K562 (cell line): Measurements from ENCODE around the gene PHETA2. TPM values are rescaled to one million over a fixed set of nuclear protein-coding genes. Genes with fewer than 3 reads are reported as not detected.

ENCODE experiments used
- ATAC-seq: fragments of 200-7000 bp; cut with Tn5 transposase; 3 replicates; pipeline ENCODE4 v1.9.1; 2020; ENCODE audit warnings: moderate library complexity
- BruUV-seq: library from RNA; stranded (reverse); fragments of 400-500 nt; replicated peaks from 2 replicates; lab custom pipeline; 2021; lab: Mats Ljungman, UMichigan
- CTCF ChIA-PET: fragments of 300-600 bp; formaldehyde crosslinking; extraction: SDS; loops from one replicate; lab custom pipeline; 2021; ENCODE audit warnings: low intra/inter-chr PET ratio; lab: Yijun Ruan, JAX
- POLR2A ChIA-PET: fragments of 300-600, 350-650 bp; sonication (Branson Sonifier 250); formaldehyde crosslinking; extraction: SDS; loops from one replicate; lab custom pipeline; 2021; ENCODE audit warnings: antibody characterized with exemption, inconsistent platforms; lab: Yijun Ruan, JAX
- DNase-seq, 4 experiments: peaks; one replicate each; pipeline versions ENCODE4 v3.0.0 to v3.0.0-alpha.2; 2011 to 2018; ENCODE audit warnings: low spot score in 3 of 4, mixed read lengths in 3 of 4; ENCODE audit errors: extremely low read depth in 1 of 4
- FAIRE-seq: peaks from 2 replicates; lab custom pipeline; 2011; peaks lifted over from hg19 to GRCh38; lab: Jason Lieb, UNC
- H2AFZ ChIP-seq: 2 replicates; pipeline ENCODE4 v1.6.0; 2011; ENCODE audit warnings: low read depth, low read length, control low read depth, inconsistent platforms
- H3K27ac ChIP-seq: fragments of 200-600 bp; 3 replicates; pipeline ENCODE4 v1.8.0; 2011; ENCODE audit warnings: low read depth, mild to moderate bottlenecking, control low read depth, inconsistent platforms, low read length, moderate library complexity, mixed read lengths; ENCODE audit errors: extremely low read depth
- H3K27me3 ChIP-seq, 2 experiments: fragments of 300-600 bp in 1 of 2; 2 replicates in 1 of 2; 3 replicates in 1 of 2; pipeline versions ENCODE4 v1.6.0 to v1.8.0; 2011; ENCODE audit warnings: inconsistent platforms in 2 of 2, low read length in 2 of 2, mild to moderate bottlenecking in 1 of 2, mixed read lengths in 1 of 2, moderate library complexity in 1 of 2; ENCODE audit not compliant: control insufficient read depth in 2 of 2, insufficient read depth in 2 of 2
- H3K36me3 ChIP-seq: fragments of 300-600 bp; 3 replicates; pipeline ENCODE4 v1.8.0; 2011; ENCODE audit warnings: mild to moderate bottlenecking, low read length, inconsistent platforms; ENCODE audit not compliant: control insufficient read depth, insufficient read depth
- H3K4me1 ChIP-seq, 2 experiments: fragments of 200-600 bp in 1 of 2; replicated peaks in 1 of 2; 2 replicates in 1 of 2; 3 replicates in 1 of 2; pipeline versions ENCODE4 v1.5.1 to v1.8.0; 2011; ENCODE audit warnings: inconsistent platforms in 2 of 2, low read length in 2 of 2, mild to moderate bottlenecking in 1 of 2, mixed read lengths in 1 of 2, moderate library complexity in 1 of 2; ENCODE audit not compliant: control insufficient read depth in 2 of 2, insufficient read depth in 2 of 2
- H3K4me2 ChIP-seq: 2 replicates; pipeline ENCODE4 v1.6.1; 2011; ENCODE audit warnings: low read length, control low read depth, inconsistent platforms, mixed read lengths; ENCODE audit not compliant: insufficient read depth
- H3K4me3 ChIP-seq: fragments of 200-600 bp; sonication (generic), shearing (Covaris generic); 2 replicates; pipeline ENCODE4 v1.5.1; 2016; ENCODE audit warnings: control low read depth, inconsistent platforms
- H3K79me2 ChIP-seq: fragments of 200-600 bp; 3 replicates; pipeline ENCODE4 v1.8.0; 2011; ENCODE audit warnings: low read length, inconsistent platforms; ENCODE audit not compliant: control insufficient read depth, insufficient read depth
- H3K9ac ChIP-seq, 2 experiments: 2 replicates each; pipeline versions ENCODE4 v1.6.0 to v1.6.1; 2011; ENCODE audit warnings: low read depth in 2 of 2, low read length in 2 of 2, control low read depth in 1 of 2, inconsistent platforms in 1 of 2, mild to moderate bottlenecking in 1 of 2, mixed read lengths in 1 of 2; ENCODE audit not compliant: insufficient read depth in 1 of 2
- H3K9me1 ChIP-seq: one replicate; pipeline ENCODE4 v1.6.0; 2011; ENCODE audit warnings: inconsistent platforms, mild to moderate bottlenecking, low read length, moderate library complexity; ENCODE audit not compliant: control insufficient read depth, insufficient read depth
- H3K9me3 ChIP-seq: replicated peaks from 2 replicates; pipeline ENCODE4 v1.5.1; 2011; ENCODE audit warnings: low read depth, low read length, inconsistent platforms; ENCODE audit not compliant: control insufficient read depth, insufficient read depth
- H4K20me1 ChIP-seq: replicated peaks from 2 replicates; pipeline ENCODE4 v1.6.1; 2011; ENCODE audit warnings: low read length, inconsistent platforms, mixed read lengths; ENCODE audit not compliant: control insufficient read depth, insufficient read depth
- BRD9 ChIP-seq: fragments of 450-650 bp; IDR thresholded peaks from 2 replicates; pipeline ENCODE4 v1.6.1; 2018; ENCODE audit warnings: low read depth; ENCODE audit not compliant: partially characterized antibody
- CHD1 ChIP-seq: fragments of 200-600 bp; sonication (generic); IDR thresholded peaks from one replicate; pipeline ENCODE4 v1.6.1; 2012; ENCODE audit warnings: mild to moderate bottlenecking, moderate library complexity, low read length, inconsistent platforms
- HDAC3 ChIP-seq: fragments of 450-650 bp; IDR thresholded peaks from 2 replicates; pipeline ENCODE4 v1.6.1; 2018; ENCODE audit warnings: borderline replicate concordance, mild to moderate bottlenecking, moderate library complexity; ENCODE audit not compliant: partially characterized antibody
- KAT8 ChIP-seq: fragments of 450-650 bp; IDR thresholded peaks from 2 replicates; pipeline ENCODE4 v1.6.1; 2016; ENCODE audit warnings: low read depth, mild to moderate bottlenecking
- KDM1A ChIP-seq, 2 experiments: fragments of 450-650 bp; IDR thresholded peaks; 2 replicates each; pipeline ENCODE4 v1.6.1; 2016; ENCODE audit warnings: mild to moderate bottlenecking in 2 of 2
- PCBP1 ChIP-seq: fragments of 200-400 bp; formaldehyde crosslinking; IDR thresholded peaks from 2 replicates; pipeline ENCODE4 v1.6.1; 2018; ENCODE audit warnings: mild to moderate bottlenecking, low read depth, low read length; ENCODE audit not compliant: poor library complexity, severe bottlenecking
- PCBP2 ChIP-seq: fragments of 200-400 bp; formaldehyde crosslinking; IDR thresholded peaks from 2 replicates; pipeline ENCODE4 v1.6.1; 2018; ENCODE audit warnings: low read length, low read depth, mild to moderate bottlenecking, moderate library complexity; ENCODE audit not compliant: poor library complexity, severe bottlenecking
- SMAD4 ChIP-seq: fragments of 250-450 bp; sonication (Bioruptor Pico); conservative IDR thresholded peaks from 2 replicates; pipeline ENCODE4 v1.8.0; 2021; ENCODE audit warnings: inconsistent platforms, mild to moderate bottlenecking, moderate library complexity
- WGBS: fragments of 100-300 bp; shearing (Covaris generic); methylation state at CpG from one replicate; pipeline ENCODE4 v1.1.6; 2016; ENCODE audit warnings: low coverage, mixed read lengths; ENCODE audit not compliant: insufficient coverage; ENCODE audit errors: missing lambda C conversion rate; 5-methylcytosine and 5-hydroxymethylcytosine counted together
- in situ Hi-C: fragments of 300-500 bp; cut with MboI; formaldehyde crosslinking; loops from 4 replicates; pipeline ENCODE4 v1.15.0; 2018; ENCODE audit warnings: inconsistent platforms, mixed read lengths
- intact Hi-C: fragments of 100-400 bp; cut with micrococcal nuclease; formaldehyde crosslinking; loops from 2 replicates; pipeline ENCODE4 v1.14.2; 2022
- polyA plus RNA-seq, 8 experiments: library from polyadenylated mRNA; depleted of rRNA in 4 of 8; stranded (reverse) in 5 of 8; unstranded in 3 of 8; fragments of >200 nt; fragmentation: Nextera tagmentation in 2 of 8; fragmentation: Illumina TruSeq in 1 of 8; extraction: Ambion mirVana in 2 of 8; extraction: Trizol in 1 of 8; gene quantifications; 2 replicates each; pipeline versions ENCODE4 v1.2.1 to v1.2.3, GENCODE V29; 2011 to 2014; ENCODE audit warnings: inconsistent platforms in 1 of 8, missing spikeins in 1 of 8
- total RNA-seq, 7 experiments: library from RNA; depleted of rRNA in 6 of 7; stranded (reverse); fragments of >200 nt in 6 of 7; fragmentation: Illumina TruSeq in 2 of 7; extraction: Trizol in 2 of 7; gene quantifications; 2 replicates each; pipeline versions ENCODE4 v1.2.1 to v1.2.3, GENCODE V29; 2011 to 2021; ENCODE audit warnings: low replicate concordance in 1 of 7
- TF ChIP-seq, protein P1 (sequence below): sonication (generic); formaldehyde crosslinking; IDR thresholded peaks from 2 replicates; pipeline ENCODE4 v1.8.0; 2022; ENCODE audit warnings: mild to moderate bottlenecking, low read depth, missing genetic modification reagents
- TF ChIP-seq, protein P2 (sequence below), 2 experiments: fragments of 250-450 bp in 1 of 2; fragments of 450-650 bp in 1 of 2; sonication (Bioruptor Pico) in 1 of 2; IDR thresholded peaks; 2 replicates each; pipeline versions ENCODE4 v1.6.1 to v1.8.0; 2016 to 2021; ENCODE audit warnings: mild to moderate bottlenecking in 2 of 2, moderate library complexity in 2 of 2, missing compliant biosample characterization in 1 of 2, missing genetic modification characterization in 1 of 2
- TF ChIP-seq, protein P3 (sequence below), 2 experiments: fragments of 450-650 bp; IDR thresholded peaks; 2 replicates each; pipeline ENCODE4 v1.6.1; 2016; ENCODE audit warnings: mild to moderate bottlenecking in 2 of 2, borderline replicate concordance in 1 of 2, low read depth in 1 of 2, moderate library complexity in 1 of 2

Gene PHETA2
- total and polyA plus RNA-seq, 9 of the 15 experiments (the other 6 are each of a cell fraction or from before 2014, with no cell fraction given) = 0.07 to 0.22 (median 0.08) TPM; not detected in 5

DNA sequence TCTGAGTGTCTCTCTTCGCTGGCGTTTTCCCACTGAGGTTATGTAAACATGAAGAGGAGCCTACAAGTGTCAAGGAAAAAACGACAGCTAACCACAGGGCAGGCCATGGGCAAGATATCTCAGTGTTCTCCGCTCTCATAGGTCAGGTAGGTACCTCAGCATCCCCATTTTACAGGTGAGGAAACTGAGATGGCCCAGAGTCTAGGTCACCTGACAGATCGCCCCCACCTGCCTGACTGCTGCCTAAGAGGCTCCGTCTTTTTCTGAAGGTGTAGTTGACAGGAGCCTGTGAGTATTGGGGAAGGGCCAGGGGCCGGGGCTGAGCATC lies 17.4 kb downstream of the PHETA2 start:
- Histone ChIP-seq H3K9ac (peak overlapping the region; percentile 98 to 100), H3K36me3 (peaks cover 19% of the 10 kb centered on the region), H3K27ac (peak overlapping the region; percentile 82), H3K4me2 (peak overlapping the region; percentile 87), H4K20me1 (no peaks in the 10 kb centered on the region), H3K79me2 (peaks cover 33% of the 10 kb centered on the region), H3K27me3 (no peaks in the 10 kb centered on the region), H3K4me3 (peak overlapping the region; percentile 96), H3K4me1 (peaks cover 4 to 8% of the 10 kb centered on the region in 2 experiments; a peak in 3 of 5 replicates), H3K9me1 (no peaks in the 10 kb centered on the region), H3K9me3 (peaks cover 8% of the 10 kb centered on the region; the same call in 1 of the 2 replicates), H2AFZ (peak overlapping the region; percentile 92)
- no TSS peak for BruUV-seq
- CTCF ChIA-PET = no interaction called here
- DNase-seq = peak in 1 of 4 experiments; percentile 15
- intact Hi-C loops = loop anchor here (2.0 kb wide), 1 partner anchor 77 kb away; no protein-coding TSS in a partner anchor
- FAIRE-seq = peak; percentile 61
- POLR2A ChIA-PET = interaction anchor here (0.5 to 2.9 kb wide), 5 partner anchors 12 to 352 kb away, joined by 3 to 43 read pairs (median 6); partner anchors contain the start of genes NAGA and SMDT1
- WGBS = 29% methylated on average over 6 of the region's 7 CpGs
- in situ Hi-C loops = no loop called here
- ATAC-seq = no peak
- TF ChIP-seq, protein P1, sequence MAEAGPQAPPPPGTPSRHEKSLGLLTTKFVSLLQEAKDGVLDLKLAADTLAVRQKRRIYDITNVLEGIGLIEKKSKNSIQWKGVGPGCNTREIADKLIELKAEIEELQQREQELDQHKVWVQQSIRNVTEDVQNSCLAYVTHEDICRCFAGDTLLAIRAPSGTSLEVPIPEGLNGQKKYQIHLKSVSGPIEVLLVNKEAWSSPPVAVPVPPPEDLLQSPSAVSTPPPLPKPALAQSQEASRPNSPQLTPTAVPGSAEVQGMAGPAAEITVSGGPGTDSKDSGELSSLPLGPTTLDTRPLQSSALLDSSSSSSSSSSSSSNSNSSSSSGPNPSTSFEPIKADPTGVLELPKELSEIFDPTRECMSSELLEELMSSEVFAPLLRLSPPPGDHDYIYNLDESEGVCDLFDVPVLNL (CRISPR knock-in tag) = no peak
- TF ChIP-seq BRD9 (no peak), KAT8 (no peak), SMAD4 (CRISPR knock-in tag) (0 out of 2 replicates have a peak, but pooled peaks have one; percentile 11), CHD1 (no peak), HDAC3 (no peak), PCBP1 (no peak), KDM1A (IDR thresholded peaks at IDR 0.05) (peak in 1 of 2 experiments; percentile 68; a peak in 2 of 4 replicates), PCBP2 (no peak)
- TF ChIP-seq, protein P2, sequence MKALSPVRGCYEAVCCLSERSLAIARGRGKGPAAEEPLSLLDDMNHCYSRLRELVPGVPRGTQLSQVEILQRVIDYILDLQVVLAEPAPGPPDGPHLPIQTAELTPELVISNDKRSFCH (CRISPR knock-in tag; IDR thresholded peaks at IDR 0.05) = no peak
- TF ChIP-seq, protein P2 (tag; IDR thresholded peaks at IDR 0.05) = no peak
- TF ChIP-seq, protein P3, sequence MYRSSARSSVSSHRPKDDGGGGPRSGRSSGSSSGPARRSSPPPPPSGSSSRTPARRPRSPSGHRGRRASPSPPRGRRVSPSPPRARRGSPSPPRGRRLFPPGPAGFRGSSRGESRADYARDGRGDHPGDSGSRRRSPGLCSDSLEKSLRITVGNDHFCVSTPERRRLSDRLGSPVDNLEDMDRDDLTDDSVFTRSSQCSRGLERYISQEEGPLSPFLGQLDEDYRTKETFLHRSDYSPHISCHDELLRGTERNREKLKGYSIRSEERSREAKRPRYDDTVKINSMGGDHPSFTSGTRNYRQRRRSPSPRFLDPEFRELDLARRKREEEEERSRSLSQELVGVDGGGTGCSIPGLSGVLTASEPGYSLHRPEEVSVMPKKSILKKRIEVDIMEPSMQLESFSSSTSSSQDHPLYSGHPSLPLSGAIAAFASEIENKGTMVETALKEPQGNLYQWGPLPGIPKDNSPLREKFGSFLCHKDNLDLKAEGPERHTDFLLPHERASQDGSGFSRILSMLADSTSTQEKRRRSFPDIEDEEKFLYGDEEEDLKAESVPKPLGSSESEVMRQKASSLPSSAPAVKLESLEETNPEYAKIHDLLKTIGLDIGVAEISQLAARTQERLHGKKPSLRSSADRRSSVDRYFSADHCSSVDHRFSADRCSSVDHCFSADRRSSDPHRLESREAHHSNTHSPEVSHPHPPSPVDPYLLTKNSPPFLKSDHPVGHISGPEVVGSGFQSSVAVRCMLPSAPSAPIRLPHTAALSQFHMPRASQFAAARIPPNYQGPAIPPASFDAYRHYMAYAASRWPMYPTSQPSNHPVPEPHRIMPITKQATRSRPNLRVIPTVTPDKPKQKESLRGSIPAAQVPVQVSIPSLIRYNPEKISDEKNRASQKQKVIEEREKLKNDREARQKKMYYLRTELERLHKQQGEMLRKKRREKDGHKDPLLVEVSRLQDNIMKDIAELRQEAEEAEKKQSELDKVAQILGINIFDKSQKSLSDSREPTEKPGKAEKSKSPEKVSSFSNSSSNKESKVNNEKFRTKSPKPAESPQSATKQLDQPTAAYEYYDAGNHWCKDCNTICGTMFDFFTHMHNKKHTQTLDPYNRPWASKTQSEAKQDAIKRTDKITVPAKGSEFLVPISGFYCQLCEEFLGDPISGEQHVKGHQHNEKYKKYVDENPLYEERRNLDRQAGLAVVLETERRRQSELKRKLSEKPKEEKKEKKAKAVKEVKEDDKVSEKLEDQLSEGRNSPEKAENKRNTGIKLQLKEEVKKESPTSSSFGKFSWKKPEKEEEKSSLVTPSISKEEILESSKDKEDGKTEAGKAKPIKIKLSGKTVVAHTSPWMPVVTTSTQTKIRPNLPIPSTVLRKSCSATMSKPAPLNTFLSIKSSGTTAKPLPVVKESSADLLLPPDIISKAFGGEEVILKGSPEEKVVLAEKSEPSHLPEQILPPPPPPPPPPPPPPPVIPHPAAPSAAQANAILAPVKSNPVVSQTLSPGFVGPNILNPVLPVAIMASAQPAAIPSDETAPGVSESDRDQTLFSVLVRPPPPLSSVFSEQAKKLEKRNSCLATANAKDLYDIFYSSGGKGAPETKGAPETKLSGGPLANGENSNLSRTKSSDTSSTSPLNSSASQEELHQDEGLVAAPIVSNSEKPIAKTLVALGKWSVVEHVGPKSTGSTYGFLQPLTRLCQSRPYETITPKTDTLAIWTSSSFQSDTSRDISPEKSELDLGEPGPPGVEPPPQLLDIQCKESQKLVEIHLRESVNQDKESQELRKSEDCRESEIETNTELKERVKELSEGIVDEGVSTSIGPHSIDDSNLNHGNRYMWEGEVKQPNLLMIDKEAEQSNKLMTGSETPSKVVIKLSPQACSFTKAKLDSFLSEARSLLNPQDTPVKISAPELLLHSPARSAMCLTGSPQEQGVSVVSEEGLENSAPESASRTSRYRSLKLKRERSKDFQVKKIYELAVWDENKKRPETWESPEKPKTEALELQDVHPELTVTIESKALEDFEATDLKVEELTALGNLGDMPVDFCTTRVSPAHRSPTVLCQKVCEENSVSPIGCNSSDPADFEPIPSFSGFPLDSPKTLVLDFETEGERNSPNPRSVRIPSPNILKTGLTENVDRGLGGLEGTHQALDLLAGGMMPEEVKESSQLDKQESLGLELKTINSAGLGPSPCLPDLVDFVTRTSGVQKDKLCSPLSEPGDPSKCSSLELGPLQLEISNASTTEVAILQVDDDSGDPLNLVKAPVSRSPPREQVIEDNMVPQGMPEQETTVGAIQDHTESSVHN (IDR thresholded peaks at IDR 0.05; ENCODE audit: borderline replicate concordance in 1 of 2, low read depth in 1 of 2) = no peak
